NCI-H1105 (cell line): ENCODE measurements around the gene RAB40AL.

Source experiments
- DNase-seq: peaks from one replicate; lab custom pipeline; 2025; lab: John Stamatoyannopoulos, UW

Gene RAB40AL

DNA sequence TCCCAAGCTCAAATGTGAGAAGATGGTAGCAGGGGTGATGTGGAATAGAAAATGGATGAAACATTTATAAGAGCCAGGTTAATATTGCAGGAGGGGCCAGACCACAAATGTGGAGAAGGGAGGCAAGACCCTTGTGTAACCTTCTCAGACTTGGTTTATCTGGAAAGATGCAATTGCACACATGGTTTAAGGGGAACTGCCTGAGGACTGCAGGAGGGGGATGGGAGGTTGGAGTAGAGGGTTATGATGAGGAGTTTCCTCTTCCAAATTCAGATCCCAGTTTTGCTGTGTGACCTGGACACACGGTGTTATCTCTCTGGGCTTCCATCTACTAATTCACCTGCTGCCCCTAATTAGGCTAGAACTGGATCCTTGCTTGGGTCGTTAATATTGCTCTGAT, 46.1 kb downstream of the RAB40AL start:
- no peak for DNase-seq

DNA sequence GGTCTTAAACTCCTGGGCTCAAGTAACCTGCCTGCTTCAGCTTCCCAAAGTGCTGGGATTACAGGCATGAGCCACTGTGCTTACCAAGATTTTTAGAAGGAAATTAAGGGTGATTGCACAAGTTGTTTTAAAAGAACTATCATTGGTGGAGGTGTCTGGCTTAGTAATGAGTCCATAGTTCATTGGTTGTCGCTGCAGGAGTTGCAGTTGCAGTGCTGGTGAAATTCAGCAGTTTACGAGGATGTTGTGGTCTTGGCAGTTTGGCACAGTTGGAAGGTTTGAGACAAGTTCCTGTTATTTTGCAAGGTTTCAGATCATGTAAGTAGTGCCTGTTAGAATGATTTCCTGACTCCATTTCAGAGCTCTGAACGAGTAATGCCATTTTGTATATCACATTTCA, 48.1 kb downstream of the RAB40AL start:
- DNase-seq: no peak
